Vagina (tissue), 2 donors: ENCODE results near the gene SCYL1.

Source experiments
- CTCF ChIP-seq, 3 experiments: fragments of 450-650 bp in 2 of 3; fragments of 200-600 bp in 1 of 3; sonication (generic) in 1 of 3; IDR thresholded peaks; one replicate each; pipeline ENCODE4 v1.5.1; 2017 to 2019; ENCODE audit warnings: antibody characterized with exemption in 3 of 3, mild to moderate bottlenecking in 2 of 3, moderate library complexity in 2 of 3
- POLR2AphosphoS5 ChIP-seq, 2 donors: sonication (generic); formaldehyde crosslinking; IDR thresholded peaks; one replicate each; pipeline ENCODE4 v1.9.0; 2017; ENCODE audit warnings: antibody characterized with exemption in 2 of 2, mild to moderate bottlenecking in 2 of 2, low read depth in 1 of 2; ENCODE audit not compliant: insufficient read depth in 1 of 2

- TF ChIP-seq POLR2AphosphoS5 (IDR thresholded peaks at IDR 0.05; ENCODE audit: insufficient read depth in 1 of 2, low read depth in 1 of 2) (no peak), CTCF (IDR thresholded peaks at IDR 0.05) (no peak)
Observed at GRCh38 chr11:65571940-65572339, 47.1 kb downstream of the SCYL1 start.
